ENCODE results near the gene C8A. TPM values are rescaled to one million over a fixed set of nuclear protein-coding genes. Genes with fewer than 3 reads are reported as not detected.

The C8A gene
- total RNA-seq, result not detected

DNA sequence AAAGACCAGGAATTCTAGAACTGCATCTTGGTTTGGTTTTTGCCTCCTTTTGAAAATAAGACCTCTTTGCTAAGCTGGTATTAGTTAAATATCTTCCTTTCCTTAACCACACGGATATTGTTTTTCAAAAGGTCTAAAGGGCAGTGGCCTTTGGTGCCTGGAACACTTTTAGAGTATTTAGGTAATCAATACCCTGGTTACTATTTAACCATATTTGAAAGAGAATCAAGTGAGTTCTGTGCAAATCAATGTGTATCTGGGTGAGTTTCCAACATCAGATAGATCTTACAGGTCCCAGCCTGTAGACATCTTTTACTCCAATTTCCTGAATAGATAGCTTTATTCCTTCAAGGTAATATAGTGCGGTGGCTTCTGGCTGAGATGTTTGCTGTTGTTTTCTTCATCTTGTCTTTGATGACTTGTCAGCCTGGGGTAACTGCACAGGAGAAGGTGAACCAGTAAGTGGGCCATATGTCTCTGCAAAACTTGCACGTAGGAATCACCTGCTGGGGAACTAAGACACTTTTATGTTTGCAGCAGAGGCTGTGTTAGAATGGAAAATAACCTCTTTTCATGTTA is at the start of gene C8A:
Gene C8A (plus strand): TSS at position 277 of the 579 bp plus-strand sequence. CDS start 105 bp downstream, at position 382.
- Mint-ChIP-seq H3K27ac (no peak within 1 kb of the TSS), H3K27me3 (ENCODE audit: low read depth) (peaks cover 15% of the 10 kb centered on the region), H3K4me1 (ENCODE audit: low read depth) (no peaks in the 10 kb centered on the region), H3K4me3 (no peak within 1 kb of the TSS), H3K36me3 (ENCODE audit: insufficient read depth in 2 of 2) (no peaks in the 10 kb centered on the region), H3K9me3 (no peaks in the 10 kb centered on the region)
- DNase-seq (no peak), ATAC-seq (replicated peaks in 1 of 2) (no peak)

- Mint-ChIP-seq H3K9me3 (peaks cover 2 to 3% of the 10 kb centered on the region in 2 donors), H3K4me1 (ENCODE audit: low read depth) (no peaks in the 10 kb centered on the region), H3K27ac (no peak overlapping the region), H3K36me3 (ENCODE audit: insufficient read depth in 2 of 2) (no peaks in the 10 kb centered on the region), H3K27me3 (ENCODE audit: low read depth) (peaks cover 11% of the 10 kb centered on the region), H3K4me3 (no peak overlapping the region)
- ATAC-seq (replicated peaks in 1 of 2) (no peak), DNase-seq (no peak)
These were observed 47.8 kb upstream of the C8A start for GRCh38 chr1:56806804-56807203.

- ATAC-seq (replicated peaks in 1 of 2) (no peak), DNase-seq (no peak)
- Mint-ChIP-seq H3K27ac (no peak overlapping the region), H3K4me3 (no peak overlapping the region), H3K4me1 (ENCODE audit: low read depth) (no peaks in the 10 kb centered on the region), H3K27me3 (ENCODE audit: low read depth) (peaks cover 22% of the 10 kb centered on the region), H3K9me3 (peaks cover 2 to 3% of the 10 kb centered on the region in 2 donors), H3K36me3 (ENCODE audit: insufficient read depth in 2 of 2) (no peaks in the 10 kb centered on the region)
These were observed 46.2 kb upstream of the C8A start for GRCh38 chr1:56808410-56808809.

DNA sequence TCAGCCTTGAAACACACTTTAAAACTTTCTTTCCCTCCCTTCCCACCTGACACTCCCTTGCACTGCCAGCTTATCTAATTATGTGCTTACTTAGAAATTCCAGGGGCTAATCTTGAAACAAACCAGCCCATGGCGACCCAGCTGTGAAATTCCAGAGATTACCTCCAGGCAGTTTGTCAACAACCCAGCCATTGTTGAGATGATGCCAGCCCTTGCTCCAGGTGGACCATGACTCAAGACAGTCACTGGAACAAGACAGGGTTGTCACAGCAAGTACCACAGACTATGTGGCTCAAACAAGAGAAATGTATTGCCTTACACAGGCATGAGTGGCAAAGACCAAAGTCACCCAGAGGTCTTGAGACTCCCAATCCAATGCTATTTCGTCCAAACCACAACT is 43.3 kb upstream of the C8A start:
- Mint-ChIP-seq H3K27me3 (ENCODE audit: low read depth) (peaks cover 31% of the 10 kb centered on the region), H3K27ac (no peak overlapping the region), H3K4me1 (ENCODE audit: low read depth) (peaks cover 1% of the 10 kb centered on the region), H3K9me3 (peaks cover 4% of the 10 kb centered on the region in 2 donors), H3K36me3 (ENCODE audit: insufficient read depth in 2 of 2) (no peaks in the 10 kb centered on the region), H3K4me3 (no peak overlapping the region)
- ATAC-seq (replicated peaks in 1 of 2) (no peak), DNase-seq (no peak)

- H3K9me3 Mint-ChIP-seq, result peaks cover 4% of the 10 kb centered on the region in 2 donors
- no peak overlapping the region for H3K27ac Mint-ChIP-seq
- DNase-seq (no peak), ATAC-seq (replicated peaks in 1 of 2) (no peak)
- peaks cover 12% of the 10 kb centered on the region for H3K4me1 Mint-ChIP-seq (ENCODE audit: low read depth)
- no peak overlapping the region for H3K4me3 Mint-ChIP-seq
- H3K27me3 Mint-ChIP-seq (ENCODE audit: low read depth), result peaks cover 26% of the 10 kb centered on the region
- H3K36me3 Mint-ChIP-seq (ENCODE audit: insufficient read depth in 2 of 2), result no peaks in the 10 kb centered on the region
These were observed 40.4 kb upstream of the C8A start for GRCh38 chr1:56814205-56814604.

- Mint-ChIP-seq H3K27me3 (ENCODE audit: low read depth) (peaks cover 26% of the 10 kb centered on the region), H3K36me3 (ENCODE audit: insufficient read depth in 2 of 2) (no peaks in the 10 kb centered on the region), H3K4me3 (no peak overlapping the region), H3K4me1 (ENCODE audit: low read depth) (peaks cover 12% of the 10 kb centered on the region), H3K27ac (no peak overlapping the region), H3K9me3 (peaks cover 4% of the 10 kb centered on the region in 2 donors)
- ATAC-seq (replicated peaks in 1 of 2) (peak; percentile 65 to 81), DNase-seq (no peak)
These were observed 38.3 kb upstream of the C8A start for GRCh38 chr1:56816264-56816663.

- H3K27ac Mint-ChIP-seq, result no peak overlapping the region
- ATAC-seq (replicated peaks in 1 of 2), result peak; percentile 47 to 59
- peak; percentile 1 to 5 for DNase-seq
These were observed 37.7 kb upstream of the C8A start for GRCh38 chr1:56816909-56817308.

DNA sequence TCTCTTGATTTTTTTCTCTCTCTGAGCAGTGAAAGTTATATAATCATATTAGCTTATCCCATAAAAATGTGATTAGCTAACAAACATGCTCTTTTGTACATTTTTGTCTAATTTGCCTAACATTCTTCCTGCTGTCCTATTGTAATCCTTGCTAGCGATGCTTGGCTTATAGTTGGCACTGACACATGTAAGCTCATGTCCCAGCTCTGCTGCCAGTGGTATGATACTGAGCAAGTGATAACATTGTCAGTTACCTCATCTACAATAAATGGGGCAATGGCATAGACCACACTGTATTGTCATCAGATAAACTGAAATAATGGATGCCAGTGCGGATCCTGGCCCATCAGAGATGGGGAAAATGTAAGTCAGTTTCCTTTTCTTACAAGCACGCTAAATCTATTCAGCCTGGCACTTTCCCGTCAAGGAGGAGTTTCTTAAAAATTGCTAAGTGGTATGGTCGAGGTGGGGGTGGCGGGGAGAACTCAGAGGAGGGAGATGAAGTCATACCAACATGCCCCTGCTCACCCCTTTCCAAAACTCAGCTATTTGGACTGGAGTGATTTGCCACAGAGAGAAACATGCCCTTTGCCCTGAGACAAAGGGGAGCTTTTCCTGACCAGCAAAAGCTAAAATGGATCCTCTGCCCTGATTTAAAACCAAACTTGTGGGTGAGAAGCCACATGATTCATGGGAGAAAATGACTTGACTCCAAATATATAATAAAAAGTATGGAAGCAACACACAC is 36.7 kb upstream of the C8A start:
- ATAC-seq (replicated peaks in 1 of 2) (no peak), DNase-seq (no peak)
- peaks cover 20% of the 10 kb centered on the region for H3K27me3 Mint-ChIP-seq (ENCODE audit: low read depth)
- H3K9me3 Mint-ChIP-seq, result peaks cover 4% of the 10 kb centered on the region in 2 donors
- H3K4me1 Mint-ChIP-seq (ENCODE audit: low read depth), result peaks cover 12% of the 10 kb centered on the region
- no peak overlapping the region for H3K27ac Mint-ChIP-seq
- H3K36me3 Mint-ChIP-seq (ENCODE audit: insufficient read depth in 2 of 2), result no peaks in the 10 kb centered on the region
- no peak overlapping the region for H3K4me3 Mint-ChIP-seq

More at GRCh38 chr1:56816909-56817308, 37.7 kb upstream of the C8A start:
- peaks cover 26% of the 10 kb centered on the region for H3K27me3 Mint-ChIP-seq (ENCODE audit: low read depth)
- H3K4me3 Mint-ChIP-seq, result peak overlapping the region in 1 of 2 donors; percentile 16
- peaks cover 4% of the 10 kb centered on the region in 2 donors for H3K9me3 Mint-ChIP-seq
- H3K36me3 Mint-ChIP-seq (ENCODE audit: insufficient read depth in 2 of 2), result no peaks in the 10 kb centered on the region
- H3K4me1 Mint-ChIP-seq (ENCODE audit: low read depth), result peaks cover 12% of the 10 kb centered on the region

DNA sequence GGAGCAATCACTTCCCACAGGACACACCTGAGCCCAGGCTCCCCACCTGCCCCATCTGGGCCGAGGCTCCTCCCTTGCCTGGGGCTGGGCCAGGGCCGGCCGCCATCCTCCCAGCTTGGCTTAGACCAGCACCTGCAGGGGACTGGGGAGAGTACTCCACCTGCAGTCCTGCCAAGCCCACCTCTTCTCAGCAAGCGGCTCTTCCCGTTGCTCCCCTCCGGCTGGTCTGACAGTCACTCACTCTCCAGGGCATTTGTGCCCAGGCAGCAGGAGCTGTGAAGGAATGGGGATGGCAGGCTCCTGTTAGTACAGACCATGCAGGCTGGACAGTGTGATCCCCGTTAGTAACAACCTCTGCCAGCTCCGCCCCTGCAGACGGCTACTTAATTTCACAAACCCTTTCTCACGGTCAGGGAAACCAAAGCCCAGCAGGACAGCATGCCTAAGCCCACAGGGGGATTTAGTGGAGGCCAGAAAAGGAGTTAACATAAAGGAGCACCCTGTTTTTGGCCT is 35.2 kb upstream of the C8A start, which contains the start of gene FYB2:
Gene FYB2 (minus strand): TSS at position 18 of the 513 bp plus-strand sequence. CDS start 114 bp downstream, outside the sequence.
- no peaks in the 10 kb centered on the region for H3K36me3 Mint-ChIP-seq (ENCODE audit: insufficient read depth in 2 of 2)
- H3K9me3 Mint-ChIP-seq, result peaks cover 2 to 4% of the 10 kb centered on the region in 2 donors
- DNase-seq, result no peak
- H3K27me3 Mint-ChIP-seq (ENCODE audit: low read depth), result peaks cover 13% of the 10 kb centered on the region
- peaks cover 12% of the 10 kb centered on the region for H3K4me1 Mint-ChIP-seq (ENCODE audit: low read depth)
- H3K4me3 Mint-ChIP-seq, result no peak within 1 kb of the TSS
- H3K27ac Mint-ChIP-seq, result no peak within 1 kb of the TSS
- ATAC-seq (replicated peaks in 1 of 2), result no peak

- Mint-ChIP-seq H3K4me3 (no peak overlapping the region), H3K4me1 (ENCODE audit: low read depth) (peaks cover 12% of the 10 kb centered on the region)
- ATAC-seq (replicated peaks in 1 of 2), result peak; percentile 58 to 66
These were observed 33.7 kb upstream of the C8A start for GRCh38 chr1:56820755-56821461.

GRCh38 chr1:56821462-56821797 is 33.2 kb upstream of the C8A start:
- Mint-ChIP-seq H3K4me1 (ENCODE audit: low read depth) (peaks cover 9% of the 10 kb centered on the region), H3K36me3 (ENCODE audit: insufficient read depth in 2 of 2) (no peaks in the 10 kb centered on the region), H3K4me3 (no peak overlapping the region), H3K27me3 (ENCODE audit: low read depth) (peaks cover 12% of the 10 kb centered on the region), H3K9me3 (no peaks in the 10 kb centered on the region), H3K27ac (no peak overlapping the region)
- ATAC-seq (replicated peaks in 1 of 2), result no peak
- DNase-seq, result no peak

More at GRCh38 chr1:56820755-56821461, 33.7 kb upstream of the C8A start:
- H3K27ac Mint-ChIP-seq, result no peak overlapping the region
- no peaks in the 10 kb centered on the region for H3K9me3 Mint-ChIP-seq
- no peaks in the 10 kb centered on the region for H3K36me3 Mint-ChIP-seq (ENCODE audit: insufficient read depth in 2 of 2)
- H3K27me3 Mint-ChIP-seq (ENCODE audit: low read depth), result peaks cover 9% of the 10 kb centered on the region
- peak; percentile 72 to 83 for DNase-seq

DNA sequence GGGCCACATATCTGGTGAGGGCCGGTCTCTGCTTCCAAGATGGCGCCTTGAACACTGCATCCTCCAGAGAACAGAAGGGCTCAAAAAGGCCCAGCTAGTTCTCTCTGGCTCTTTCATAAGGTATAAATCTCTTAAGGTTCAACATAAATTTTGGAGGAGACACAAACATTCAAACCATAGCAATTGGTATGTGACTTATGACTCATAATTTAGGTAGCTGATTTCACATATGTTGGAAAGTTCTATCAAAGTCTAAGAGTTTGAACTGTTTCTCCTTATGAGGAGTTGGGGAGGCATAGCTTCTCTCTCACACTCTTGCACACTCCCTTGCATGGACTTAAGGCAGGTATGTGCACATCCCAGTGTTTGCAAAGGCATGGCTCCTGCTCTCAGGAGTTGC is 30.3 kb upstream of the C8A start:
- H3K4me1 Mint-ChIP-seq (ENCODE audit: low read depth), result no peaks in the 10 kb centered on the region
- ATAC-seq (replicated peaks in 1 of 2), result no peak
- H3K27ac Mint-ChIP-seq, result no peak overlapping the region

DNA sequence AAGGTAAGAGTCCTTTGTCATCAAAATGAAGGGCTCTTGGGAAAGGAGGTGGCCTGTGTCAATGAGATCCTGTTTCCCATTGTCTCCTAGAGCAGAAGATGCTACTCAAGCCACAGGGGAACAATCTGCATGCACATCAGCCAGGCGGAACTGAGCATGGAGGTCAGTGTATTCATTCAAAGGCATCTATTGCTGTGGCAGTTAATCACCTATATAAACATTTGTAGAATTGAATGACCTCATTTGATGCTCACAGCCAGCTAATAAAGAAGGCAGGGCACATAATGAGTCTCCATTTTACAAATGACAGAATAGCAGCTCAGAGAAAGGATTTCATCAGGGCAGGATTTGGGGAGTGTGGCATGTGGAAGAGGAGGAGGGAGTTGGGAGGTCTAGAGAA is 29.7 kb upstream of the C8A start:
- Mint-ChIP-seq H3K9me3 (no peaks in the 10 kb centered on the region), H3K4me1 (ENCODE audit: low read depth) (no peaks in the 10 kb centered on the region), H3K27ac (no peak overlapping the region), H3K36me3 (ENCODE audit: insufficient read depth in 2 of 2) (no peaks in the 10 kb centered on the region), H3K27me3 (ENCODE audit: low read depth) (peaks cover 26% of the 10 kb centered on the region), H3K4me3 (no peak overlapping the region)
- no peak for DNase-seq
- no peak for ATAC-seq (replicated peaks in 1 of 2)

More for the DNA sequence above, 30.3 kb upstream of the C8A start:
- H3K36me3 Mint-ChIP-seq (ENCODE audit: insufficient read depth in 2 of 2), result no peaks in the 10 kb centered on the region
- H3K4me3 Mint-ChIP-seq, result no peak overlapping the region
- DNase-seq, result no peak
- H3K27me3 Mint-ChIP-seq (ENCODE audit: low read depth), result peaks cover 22% of the 10 kb centered on the region
- no peaks in the 10 kb centered on the region for H3K9me3 Mint-ChIP-seq

All from activated T-cell treated with anti-CD3 and anti-CD28 coated beads, Interleukin-2, amount 50 U/mL, for 72 hours (primary cell).